GM21515 (cell line): ENCODE data around the gene IL19.
"Not testable (repeated sequence)": the region's sequence is repeated elsewhere in the genome, so short reads cannot be mapped to it uniquely, and the experiment has no call there.

Source experiments
- ATAC-seq: cut with Tn5 transposase; IDR thresholded peaks from one replicate; pipeline ENCODE4 v1.9.1; 2021; ENCODE audit not compliant: unreplicated experiment

The IL19 gene

GRCh38 chr1:206739411-206740076 is 31.0 kb upstream of the IL19 start:
- peak; percentile 88 for ATAC-seq

- ATAC-seq: no peak
These were observed 29.4 kb upstream of the IL19 start for GRCh38 chr1:206741142-206741701.

DNA sequence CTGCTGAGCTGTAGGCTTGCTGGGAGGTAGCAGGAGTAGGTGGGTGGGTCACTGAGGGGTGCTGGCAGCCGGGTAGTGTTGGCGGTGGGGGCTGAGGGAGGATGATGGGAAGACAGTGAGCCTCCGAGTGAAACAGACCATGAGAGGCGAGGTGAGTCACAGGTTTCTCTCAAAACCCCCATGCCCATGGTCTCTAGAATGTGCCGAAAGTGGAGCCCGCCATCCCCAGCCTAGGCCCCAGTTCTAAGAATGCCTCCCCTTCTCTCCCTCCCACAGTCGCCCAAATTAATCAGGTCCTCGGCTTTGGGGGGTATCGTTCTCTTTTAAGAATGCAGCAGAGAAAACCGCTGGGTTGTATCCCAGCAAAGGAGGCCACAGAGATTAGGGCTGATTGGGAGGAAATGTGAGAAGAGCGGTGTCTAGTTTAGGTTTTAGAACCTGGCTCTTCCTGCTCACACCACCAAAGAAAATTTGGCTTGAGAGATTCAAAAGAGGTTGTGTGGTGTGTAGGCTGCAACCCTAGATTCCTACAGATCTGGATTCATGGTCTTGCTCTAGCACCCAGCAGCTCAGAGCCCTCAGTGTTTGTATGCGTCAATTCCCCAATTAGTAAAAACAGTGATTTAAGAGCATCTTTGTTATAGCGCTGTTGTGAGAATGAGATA is 27.7 kb upstream of the IL19 start:
- ATAC-seq: no peak

GRCh38 chr1:206744683-206745082 is 25.9 kb upstream of the IL19 start:
- no peak for ATAC-seq

- ATAC-seq: no peak
These were observed 25.3 kb upstream of the IL19 start for GRCh38 chr1:206745301-206745700.

DNA sequence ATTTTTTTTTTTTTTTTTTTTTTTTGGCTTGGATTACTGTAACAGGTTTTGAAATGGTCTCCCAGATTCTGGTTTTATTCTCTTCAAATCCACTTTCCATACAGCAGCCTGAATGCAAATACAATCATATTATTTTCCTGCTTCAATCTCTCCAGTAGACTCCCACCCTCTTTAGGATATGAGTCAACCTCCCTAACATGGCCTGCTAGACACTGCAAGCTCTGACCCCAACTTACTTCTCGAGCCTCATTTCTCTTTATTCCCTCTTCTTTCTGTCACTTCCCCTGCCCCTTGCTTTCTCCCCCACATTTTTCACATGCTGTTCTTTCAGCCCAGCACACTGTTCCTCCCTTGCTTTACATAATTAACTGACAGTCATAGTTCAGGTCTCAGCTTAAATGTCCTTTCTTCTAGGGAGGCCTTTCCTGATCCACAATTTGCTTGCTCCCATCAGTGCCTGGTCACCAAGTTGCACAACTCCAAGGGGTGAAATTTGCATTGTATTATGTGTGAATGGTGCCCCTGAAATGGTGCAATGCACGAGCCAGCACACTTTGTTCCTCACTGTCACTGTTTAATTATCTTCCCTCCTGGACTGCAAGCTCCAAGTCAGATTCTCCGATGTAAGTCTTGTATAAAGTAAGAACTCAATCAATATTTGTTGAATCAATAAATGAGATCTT is 22.1 kb upstream of the IL19 start:
- ATAC-seq: no peak

DNA sequence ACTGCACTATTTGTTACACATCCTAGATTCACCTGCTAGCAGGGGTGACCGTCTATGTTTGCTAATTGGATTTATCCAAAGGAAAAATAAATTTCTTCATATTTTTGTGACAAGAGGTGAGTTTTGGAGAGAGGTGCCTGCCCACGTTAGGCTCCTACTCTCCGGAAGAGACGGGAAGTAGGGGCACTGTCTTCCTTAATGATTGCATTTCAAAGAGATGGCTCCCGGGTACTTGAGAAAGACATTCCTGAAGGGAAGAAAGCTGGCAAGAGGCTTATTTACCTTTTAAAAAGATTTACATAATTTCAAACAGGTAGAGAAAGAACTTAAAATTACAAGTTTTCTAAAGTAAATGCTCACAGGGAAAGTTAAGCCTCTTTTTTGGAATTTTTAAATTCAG is 18.7 kb upstream of the IL19 start:
- no peak for ATAC-seq

- no peak for ATAC-seq
These were observed 18.1 kb upstream of the IL19 start for GRCh38 chr1:206752481-206752880.

- ATAC-seq: no peak
These were observed 17.4 kb upstream of the IL19 start for GRCh38 chr1:206753141-206753540.

GRCh38 chr1:206754011-206754410 is 16.6 kb upstream of the IL19 start:
- ATAC-seq: no peak

DNA sequence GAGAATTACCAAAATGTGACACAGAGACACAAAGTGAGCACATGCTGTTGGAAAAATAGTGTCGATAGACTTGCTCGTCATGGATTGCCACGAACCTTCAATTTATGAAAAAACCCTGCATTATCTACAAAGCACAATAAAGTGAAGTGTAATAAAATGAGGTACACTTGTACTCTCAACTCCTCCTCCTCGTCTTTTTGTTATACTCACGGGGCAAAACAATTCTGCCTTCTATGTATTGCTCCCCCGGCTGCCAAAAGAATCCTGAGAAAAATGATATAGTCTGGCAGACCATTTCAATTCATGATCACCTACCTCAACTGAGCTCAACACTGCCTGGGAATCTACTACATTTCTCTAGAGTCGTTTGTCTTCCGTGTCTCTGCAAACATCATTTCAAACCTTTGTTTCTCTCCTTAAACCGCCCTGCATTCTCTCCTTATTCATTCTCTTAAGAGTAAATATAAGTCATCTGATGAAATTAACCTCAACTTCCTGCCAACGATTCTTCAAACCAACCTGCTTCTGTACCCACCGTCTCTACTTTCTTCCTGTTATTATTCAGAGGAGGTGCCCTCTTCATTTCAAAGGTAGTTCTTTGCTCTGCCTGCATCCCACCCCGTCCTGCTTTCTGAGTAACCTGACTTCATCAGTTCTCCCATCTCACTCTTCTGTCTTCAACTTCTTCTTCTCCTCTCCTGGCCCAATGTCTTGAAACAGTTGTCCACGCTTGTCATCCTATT is 12.9 kb upstream of the IL19 start:
- ATAC-seq: no peak

GRCh38 chr1:206760590-206760989 is 10.0 kb upstream of the IL19 start:
- no peak for ATAC-seq

- ATAC-seq: no peak
These were observed 9.3 kb upstream of the IL19 start for GRCh38 chr1:206761159-206761768.

DNA sequence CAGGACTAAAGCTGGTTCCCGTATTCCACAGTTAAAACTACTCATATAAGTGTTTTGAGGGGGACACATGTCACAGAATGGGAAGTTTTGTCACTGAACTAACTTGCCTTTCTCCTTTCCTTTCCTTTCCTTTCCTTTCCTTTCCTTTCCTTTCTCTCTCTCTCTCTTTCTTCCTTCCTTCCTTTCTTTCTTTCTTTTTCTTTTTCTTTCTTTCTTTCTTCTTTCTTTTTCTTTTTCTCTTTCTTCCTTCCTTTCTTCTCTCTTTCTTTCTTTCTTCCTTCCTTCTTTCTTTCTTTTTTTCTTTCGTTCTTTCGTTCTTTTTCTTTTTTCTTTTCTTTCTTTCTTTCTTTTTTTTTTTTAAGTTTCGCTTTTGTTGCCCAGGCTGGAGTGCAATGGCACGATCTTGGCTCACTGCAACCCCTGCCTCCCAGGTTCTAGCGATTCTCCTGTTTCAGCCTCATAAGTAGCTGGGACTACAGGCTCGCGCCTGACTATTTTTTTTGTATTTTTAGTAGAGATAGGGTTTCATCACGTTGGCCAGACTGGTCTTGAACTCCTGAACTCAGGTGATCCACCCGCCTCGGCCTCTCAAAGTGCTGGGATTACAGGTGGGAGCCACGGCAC is 7.7 kb upstream of the IL19 start:
- not testable (repeated sequence) for ATAC-seq

DNA sequence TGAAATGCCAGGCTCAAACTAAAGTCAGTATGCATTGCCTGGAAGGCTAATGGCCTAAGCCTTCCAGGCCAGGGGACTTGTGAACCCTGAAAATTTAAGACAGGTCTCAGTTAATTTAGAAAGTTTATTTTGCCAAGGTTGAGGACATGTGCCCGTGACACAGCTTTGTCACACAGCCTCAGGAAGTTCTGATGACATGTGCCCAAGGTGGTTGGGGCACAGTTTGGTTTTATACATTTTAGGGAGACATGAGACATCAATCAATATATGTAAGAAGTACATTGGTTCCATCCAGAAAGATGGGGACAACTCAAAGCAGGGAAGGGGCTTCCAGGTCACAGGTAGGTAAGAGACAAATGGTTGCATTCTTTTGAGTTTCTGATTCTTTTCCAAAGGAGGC is 4.8 kb upstream of the IL19 start:
- ATAC-seq: not testable (repeated sequence)

DNA sequence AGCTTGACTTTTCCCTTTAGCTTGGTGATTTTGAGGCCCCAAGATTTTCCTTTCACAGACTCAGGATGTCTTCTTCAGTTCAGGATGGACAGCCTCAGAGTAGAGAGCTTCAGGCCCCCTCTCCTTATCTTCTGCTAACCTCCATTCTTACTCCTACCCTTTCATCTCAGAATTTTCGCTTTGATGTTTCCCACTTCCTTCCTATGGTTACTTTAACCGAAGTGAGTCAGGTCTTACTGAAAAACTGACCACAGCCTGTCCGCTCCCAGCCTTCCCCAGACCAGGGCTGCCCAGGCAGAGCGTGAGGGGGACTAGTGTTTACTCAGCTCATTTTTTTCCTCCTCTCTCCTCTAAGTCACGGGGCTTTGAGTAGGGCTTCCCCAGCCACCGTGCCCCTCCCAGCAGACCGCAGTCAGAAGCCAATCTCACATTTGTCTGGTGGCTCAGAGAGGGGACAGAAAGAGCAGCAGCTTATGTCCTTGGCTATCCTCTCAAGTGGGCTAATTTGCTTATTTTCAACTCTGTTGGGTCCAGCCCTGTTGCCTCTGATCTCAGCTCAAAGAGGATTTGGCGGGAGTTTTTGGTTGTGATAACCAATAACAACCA is 4.2 kb upstream of the IL19 start:
- no peak for ATAC-seq

- ATAC-seq: peak; percentile 0
These were observed 1.9 kb upstream of the IL19 start for GRCh38 chr1:206768472-206769303.

- peak; percentile 66 for ATAC-seq
These were observed 1.3 kb upstream of the IL19 start for GRCh38 chr1:206769304-206769731.

- no peak for ATAC-seq
These were observed 742 bp downstream of the IL19 start for GRCh38 chr1:206771338-206771692.
